MCF 10A (cell line): ENCODE results near the gene MCC. TPM values are rescaled to one million over a fixed set of nuclear protein-coding genes. Genes with fewer than 3 reads are reported as not detected.

Experiments used
- BruUV-seq: library from RNA; stranded (reverse); fragments of 400-500 nt; replicated peaks from 2 replicates; lab custom pipeline; 2021; lab: Mats Ljungman, UMichigan
- CTCF ChIA-PET: fragments of 300-600 bp; sonication (Branson Sonifier 250); formaldehyde crosslinking; extraction: SDS; loops from one replicate; lab custom pipeline; 2021; ENCODE audit warnings: antibody characterized with exemption, inconsistent platforms; lab: Yijun Ruan, JAX
- POLR2A ChIA-PET: fragments of 300-600, 350-650 bp; sonication (Branson Sonifier 250); formaldehyde crosslinking; extraction: SDS; loops from one replicate; lab custom pipeline; 2020; ENCODE audit warnings: antibody characterized with exemption, inconsistent platforms; lab: Yijun Ruan, JAX
- DNase-seq: peaks from one replicate; pipeline ENCODE4 v3.0.0-alpha.2; 2018; ENCODE audit not compliant: unreplicated experiment
- H3K27ac Mint-ChIP-seq: one replicate; pipeline ENCODE4 v1.8.0; 2022; ENCODE audit warnings: mild to moderate bottlenecking, low read depth, mixed read lengths; ENCODE audit not compliant: unreplicated experiment
- H3K27me3 Mint-ChIP-seq: one replicate; pipeline ENCODE4 v1.8.0; 2022; ENCODE audit warnings: mixed read lengths; ENCODE audit not compliant: insufficient read depth, unreplicated experiment
- H3K36me3 Mint-ChIP-seq: one replicate; pipeline ENCODE4 v1.8.0; 2022; ENCODE audit warnings: mild to moderate bottlenecking, moderate library complexity, mixed read lengths; ENCODE audit not compliant: insufficient read depth, unreplicated experiment
- H3K4me1 Mint-ChIP-seq: one replicate; pipeline ENCODE4 v1.8.0; 2022; ENCODE audit warnings: mixed read lengths; ENCODE audit not compliant: insufficient read depth, unreplicated experiment
- H3K4me3 Mint-ChIP-seq: one replicate; pipeline ENCODE4 v1.8.0; 2022; ENCODE audit warnings: mild to moderate bottlenecking, moderate library complexity, mixed read lengths; ENCODE audit not compliant: unreplicated experiment
- H3K9me3 Mint-ChIP-seq: one replicate; pipeline ENCODE4 v1.8.0; 2022; ENCODE audit warnings: mixed read lengths; ENCODE audit not compliant: unreplicated experiment
- intact Hi-C: fragments of 100-400 bp; cut with micrococcal nuclease; formaldehyde crosslinking; loops from 2 replicates; pipeline ENCODE4 v1.14.1; 2022
- total RNA-seq: library from RNA; stranded (reverse); gene quantifications from 2 replicates; pipeline ENCODE4 v1.2.3, GENCODE V29; 2022
- TF ChIP-seq, protein P1 (sequence below): fragments of 200-600 bp; IDR thresholded peaks from one replicate; pipeline ENCODE4 v1.8.0; 2022; ENCODE audit warnings: antibody characterized with exemption, mild to moderate bottlenecking; ENCODE audit not compliant: unreplicated experiment

The MCC gene
- total RNA-seq, 1 experiment from 2014 or later, result 25.3 TPM

DNA sequence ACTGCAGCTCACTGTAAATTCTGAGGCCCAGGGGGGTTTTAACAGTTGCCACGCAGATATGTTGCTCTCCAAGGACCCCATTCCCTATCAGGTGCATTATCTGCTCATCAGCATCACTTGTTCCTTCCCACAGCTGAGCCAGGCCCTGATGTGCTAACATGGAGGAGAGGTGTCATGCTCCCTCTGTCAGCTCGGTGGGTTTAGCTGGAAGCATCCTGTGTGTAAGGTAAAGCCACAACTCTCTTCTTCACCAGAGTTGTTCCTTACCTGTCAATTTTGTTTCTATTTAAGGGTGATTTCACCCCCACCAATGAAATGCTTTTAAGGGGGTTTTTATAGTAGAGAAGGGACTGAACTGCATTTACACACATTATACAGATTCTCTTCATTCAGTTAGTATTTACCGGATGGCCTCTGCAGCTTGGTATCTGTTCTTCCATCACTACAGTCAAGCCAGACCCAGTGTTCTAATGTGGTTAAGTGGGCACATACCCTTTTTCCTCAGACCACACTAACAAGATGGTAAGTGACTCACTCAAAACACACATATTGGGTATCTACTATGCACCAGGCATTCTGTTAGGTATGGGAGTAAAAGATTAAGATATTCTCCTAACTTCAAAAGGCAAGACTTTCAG lies 306.3 kb downstream of the MCC start:
- TF ChIP-seq, protein P1, sequence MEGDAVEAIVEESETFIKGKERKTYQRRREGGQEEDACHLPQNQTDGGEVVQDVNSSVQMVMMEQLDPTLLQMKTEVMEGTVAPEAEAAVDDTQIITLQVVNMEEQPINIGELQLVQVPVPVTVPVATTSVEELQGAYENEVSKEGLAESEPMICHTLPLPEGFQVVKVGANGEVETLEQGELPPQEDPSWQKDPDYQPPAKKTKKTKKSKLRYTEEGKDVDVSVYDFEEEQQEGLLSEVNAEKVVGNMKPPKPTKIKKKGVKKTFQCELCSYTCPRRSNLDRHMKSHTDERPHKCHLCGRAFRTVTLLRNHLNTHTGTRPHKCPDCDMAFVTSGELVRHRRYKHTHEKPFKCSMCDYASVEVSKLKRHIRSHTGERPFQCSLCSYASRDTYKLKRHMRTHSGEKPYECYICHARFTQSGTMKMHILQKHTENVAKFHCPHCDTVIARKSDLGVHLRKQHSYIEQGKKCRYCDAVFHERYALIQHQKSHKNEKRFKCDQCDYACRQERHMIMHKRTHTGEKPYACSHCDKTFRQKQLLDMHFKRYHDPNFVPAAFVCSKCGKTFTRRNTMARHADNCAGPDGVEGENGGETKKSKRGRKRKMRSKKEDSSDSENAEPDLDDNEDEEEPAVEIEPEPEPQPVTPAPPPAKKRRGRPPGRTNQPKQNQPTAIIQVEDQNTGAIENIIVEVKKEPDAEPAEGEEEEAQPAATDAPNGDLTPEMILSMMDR, result no peak
- H3K36me3 Mint-ChIP-seq, result peaks cover 2% of the 10 kb centered on the region
- CTCF ChIA-PET, result interaction anchor here (0.9 kb wide), 1 partner anchor 112 kb away, joined by 3 read pairs; no protein-coding TSS in a partner anchor
- H3K9me3 Mint-ChIP-seq, result no peaks in the 10 kb centered on the region
- POLR2A ChIA-PET, result interaction anchor here (1.4 to 1.8 kb wide), 2 partner anchors 9 to 22 kb away, joined by 5 read pairs; no protein-coding TSS in a partner anchor
- DNase-seq, result no peak
- no TSS peak for BruUV-seq
- no peaks in the 10 kb centered on the region for H3K27me3 Mint-ChIP-seq
- no peak overlapping the region for H3K27ac Mint-ChIP-seq
- H3K4me3 Mint-ChIP-seq, result no peak overlapping the region
- intact Hi-C loops, result no loop called here
- H3K4me1 Mint-ChIP-seq, result peaks cover 6% of the 10 kb centered on the region

DNA sequence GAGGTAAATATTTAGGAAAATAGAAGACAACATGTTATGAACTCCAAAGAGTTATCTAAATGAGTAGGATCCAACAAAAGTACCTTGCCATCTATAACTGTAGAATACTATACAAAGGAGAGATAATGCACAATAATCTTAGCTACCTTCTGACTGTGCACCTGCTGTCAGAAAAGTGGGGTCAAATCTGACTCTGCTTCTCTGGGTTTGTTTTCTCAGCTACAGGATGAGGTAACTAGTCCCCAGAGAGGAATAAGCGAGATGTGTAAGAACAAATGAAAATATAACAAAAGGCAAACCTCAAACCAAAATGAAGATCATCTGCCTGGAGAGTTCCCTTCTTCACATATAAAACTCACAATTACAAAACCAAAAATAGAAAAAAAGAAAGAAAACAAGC lies 306.8 kb downstream of the MCC start:
- H3K36me3 Mint-ChIP-seq, result peaks cover 7% of the 10 kb centered on the region
- ChIA-PET POLR2A (interaction anchor here (1.4 kb wide), 1 partner anchor 23 kb away, joined by 5 read pairs; no protein-coding TSS in a partner anchor), CTCF (interaction anchor here (0.9 kb wide), 1 partner anchor 113 kb away, joined by 3 read pairs; no protein-coding TSS in a partner anchor)
- no peak for DNase-seq
- TF ChIP-seq, protein P1, result no peak
- BruUV-seq, result no TSS peak
- intact Hi-C loops, result no loop called here
- H3K4me3 Mint-ChIP-seq, result no peak overlapping the region
- H3K27ac Mint-ChIP-seq, result no peak overlapping the region
- peaks cover 6% of the 10 kb centered on the region for H3K4me1 Mint-ChIP-seq
- no peaks in the 10 kb centered on the region for H3K9me3 Mint-ChIP-seq
- H3K27me3 Mint-ChIP-seq, result no peaks in the 10 kb centered on the region

DNA sequence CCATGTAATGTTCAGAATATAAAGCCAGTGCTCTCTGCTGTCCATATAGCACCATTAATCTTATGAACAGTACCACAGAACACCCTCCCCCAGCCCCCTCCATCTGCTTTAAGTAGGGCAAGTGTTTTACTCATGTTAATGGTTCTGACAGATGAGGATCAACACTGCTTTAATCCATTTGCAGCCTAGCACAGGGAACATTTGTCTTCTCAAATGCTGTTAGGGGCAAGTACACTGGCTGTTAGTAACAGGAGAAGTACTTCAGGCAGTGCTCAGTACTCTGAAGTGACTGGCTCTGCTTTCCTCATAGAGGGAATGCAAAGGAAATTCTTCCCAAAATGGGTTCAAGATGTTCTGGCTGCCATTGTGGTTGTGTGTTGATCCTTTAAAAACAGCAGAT lies 309.1 kb downstream of the MCC start:
- Mint-ChIP-seq H3K27ac (no peak overlapping the region), H3K4me1 (peaks cover 6% of the 10 kb centered on the region), H3K4me3 (no peak overlapping the region), H3K9me3 (no peaks in the 10 kb centered on the region), H3K36me3 (peaks cover 7% of the 10 kb centered on the region), H3K27me3 (no peaks in the 10 kb centered on the region)
- POLR2A ChIA-PET, result interaction anchor here (0.9 to 1.3 kb wide), 2 partner anchors 11 to 24 kb away, joined by 3 to 4 read pairs; no protein-coding TSS in a partner anchor
- no peak for DNase-seq
- CTCF ChIA-PET, result interaction anchor here (1.0 kb wide), 1 partner anchor 115 kb away, joined by 5 read pairs; no protein-coding TSS in a partner anchor
- TF ChIP-seq, protein P1, result no peak
- BruUV-seq, result no TSS peak
- intact Hi-C loops, result no loop called here

DNA sequence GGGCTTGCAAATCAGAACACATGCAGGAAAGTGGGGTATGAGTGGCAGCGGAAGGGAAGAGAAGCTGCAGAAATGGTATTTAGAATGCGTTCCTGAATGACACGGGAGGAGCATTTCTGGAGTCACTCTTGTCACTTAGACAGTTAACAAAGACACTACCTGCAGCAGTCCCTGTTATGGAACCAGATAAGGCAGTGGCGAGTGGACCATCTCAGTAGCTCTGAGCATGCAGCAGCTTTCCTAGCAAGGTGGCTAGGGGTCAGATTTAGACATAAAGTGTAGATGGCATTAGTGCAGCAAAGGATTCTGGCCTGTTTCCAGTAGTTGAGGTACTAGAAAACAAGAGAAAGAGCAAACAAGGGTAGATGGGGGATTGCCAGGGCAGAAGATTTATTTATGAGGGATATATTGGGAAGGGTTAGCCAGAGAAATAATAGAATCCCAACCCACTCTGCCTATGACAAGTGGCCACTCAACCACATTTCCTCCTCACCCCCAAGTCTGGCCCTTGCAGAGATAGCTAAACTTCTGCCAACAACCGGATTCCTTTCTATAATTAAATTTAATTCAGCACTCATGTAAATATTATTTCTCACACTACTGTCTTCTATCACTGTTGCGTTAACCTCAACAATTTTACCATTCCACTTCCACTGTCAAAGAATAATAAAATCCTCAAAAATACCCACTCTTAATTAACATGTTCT lies 310.0 kb downstream of the MCC start:
- Mint-ChIP-seq H3K27me3 (no peaks in the 10 kb centered on the region), H3K4me1 (peaks cover 6% of the 10 kb centered on the region), H3K9me3 (no peaks in the 10 kb centered on the region), H3K4me3 (no peak overlapping the region), H3K36me3 (peaks cover 7% of the 10 kb centered on the region), H3K27ac (no peak overlapping the region)
- POLR2A ChIA-PET, result interaction anchor here (0.9 to 1.3 kb wide), 4 partner anchors 10 to 79 kb away, joined by 3 to 4 read pairs (median 4); no protein-coding TSS in a partner anchor
- intact Hi-C loops, result no loop called here
- TF ChIP-seq, protein P1, result no peak
- CTCF ChIA-PET, result interaction anchor here (0.7 to 1.3 kb wide), 4 partner anchors 8 to 141 kb away, joined by 3 to 6 read pairs (median 6); no protein-coding TSS in a partner anchor
- DNase-seq, result no peak
- BruUV-seq, result no TSS peak
